PC-9 (cell line): ENCODE measurements around the gene SPATS2L. TPM values are rescaled to one million over a fixed set of nuclear protein-coding genes. Genes with fewer than 3 reads are reported as not detected.
A peak's percentile ranks its signal among the peaks of the same experiment; 100 is the strongest.

ENCODE experiments used
- BruUV-seq: library from RNA; stranded (reverse); fragments of 400-500 nt; replicated peaks from 2 replicates; lab custom pipeline; 2021; lab: Mats Ljungman, UMichigan
- CTCF ChIA-PET: fragments of 300-600 bp; sonication (Branson Sonifier 250); formaldehyde crosslinking; loops from one replicate; lab custom pipeline; 2022; ENCODE audit warnings: antibody characterized with exemption; lab: Charles Lee
- POLR2A ChIA-PET: fragments of 300-600 bp; sonication (Branson Sonifier 250); formaldehyde crosslinking; loops from one replicate; lab custom pipeline; 2022; ENCODE audit warnings: antibody characterized with exemption; ENCODE audit not compliant: unreplicated experiment; lab: Charles Lee
- DNase-seq, 2 experiments: peaks; one replicate each; pipeline versions ENCODE4 v3.0.0 to v3.0.0-alpha.2; 2015 to 2022; ENCODE audit warnings: mixed read lengths in 1 of 2
- H2AFZ ChIP-seq: fragments of 200-600 bp; sonication (generic); 2 replicates; pipeline ENCODE4 v1.8.1; 2017; ENCODE audit warnings: antibody characterized with exemption
- H3F3A ChIP-seq: fragments of 200-600 bp; sonication (generic); 2 replicates; pipeline ENCODE4 v1.8.1; 2017; ENCODE audit warnings: antibody characterized with exemption, mild to moderate bottlenecking, low read depth; ENCODE audit not compliant: insufficient read depth
- H3K27ac ChIP-seq: fragments of 200-600 bp; sonication (generic); 2 replicates; pipeline ENCODE4 v1.6.1; 2016; ENCODE audit warnings: mixed run types
- H3K27me3 ChIP-seq: fragments of 200-600 bp; sonication (generic); 2 replicates; pipeline ENCODE4 v1.6.1; 2016; ENCODE audit warnings: low read depth, mixed run types; ENCODE audit not compliant: insufficient read depth
- H3K36me3 ChIP-seq: fragments of 200-600 bp; sonication (generic); 2 replicates; pipeline ENCODE4 v1.6.1; 2016; ENCODE audit warnings: low read depth, mixed run types
- H3K4me1 ChIP-seq: fragments of 200-600 bp; sonication (generic); replicated peaks from 2 replicates; pipeline ENCODE4 v1.6.1; 2016; ENCODE audit warnings: mixed run types; ENCODE audit not compliant: insufficient read depth
- H3K4me2 ChIP-seq: fragments of 200-600 bp; sonication (generic); 2 replicates; pipeline ENCODE4 v1.6.1; 2017; ENCODE audit warnings: mixed run types
- H3K4me3 ChIP-seq: fragments of 200-600 bp; sonication (generic); 2 replicates; pipeline ENCODE4 v1.6.1; 2016; ENCODE audit warnings: mixed run types
- H3K79me2 ChIP-seq: fragments of 200-600 bp; sonication (generic); 2 replicates; pipeline ENCODE4 v1.6.1; 2017; ENCODE audit warnings: low read depth, mixed run types
- H3K9me2 ChIP-seq: fragments of 200-600 bp; sonication (generic); 2 replicates; pipeline ENCODE4 v1.8.1; 2017; ENCODE audit warnings: mild to moderate bottlenecking; ENCODE audit not compliant: insufficient read depth
- H3K9me3 ChIP-seq: fragments of 200-600 bp; sonication (generic); 2 replicates; pipeline ENCODE4 v1.8.1; 2016; ENCODE audit warnings: low read depth; ENCODE audit not compliant: insufficient read depth
- H4K20me1 ChIP-seq: fragments of 200-600 bp; sonication (generic); 2 replicates; pipeline ENCODE4 v1.8.1; 2017; ENCODE audit not compliant: insufficient read depth
- EZH2 ChIP-seq: fragments of 200-600 bp; sonication (generic); IDR thresholded peaks from 2 replicates; pipeline ENCODE4 v1.8.0; 2017; ENCODE audit warnings: antibody characterized with exemption, low read depth
- intact Hi-C: fragments of 100-400 bp; cut with micrococcal nuclease; formaldehyde crosslinking; loops from one replicate; pipeline ENCODE4 v1.10.0; 2022; ENCODE audit not compliant: unreplicated experiment
- total RNA-seq: library from RNA; stranded (reverse); gene quantifications from 2 replicates; pipeline ENCODE4 v1.2.3, GENCODE V29; 2021
- TF ChIP-seq, protein P1 (sequence below): fragments of 200-600 bp; sonication (generic); conservative IDR thresholded peaks from 2 replicates; pipeline ENCODE4 v1.6.1; 2017; ENCODE audit warnings: mixed run types, antibody characterized with exemption, mild to moderate bottlenecking, moderate library complexity

Gene SPATS2L
- total RNA-seq, 1 experiment from 2014 or later: 199 TPM

DNA sequence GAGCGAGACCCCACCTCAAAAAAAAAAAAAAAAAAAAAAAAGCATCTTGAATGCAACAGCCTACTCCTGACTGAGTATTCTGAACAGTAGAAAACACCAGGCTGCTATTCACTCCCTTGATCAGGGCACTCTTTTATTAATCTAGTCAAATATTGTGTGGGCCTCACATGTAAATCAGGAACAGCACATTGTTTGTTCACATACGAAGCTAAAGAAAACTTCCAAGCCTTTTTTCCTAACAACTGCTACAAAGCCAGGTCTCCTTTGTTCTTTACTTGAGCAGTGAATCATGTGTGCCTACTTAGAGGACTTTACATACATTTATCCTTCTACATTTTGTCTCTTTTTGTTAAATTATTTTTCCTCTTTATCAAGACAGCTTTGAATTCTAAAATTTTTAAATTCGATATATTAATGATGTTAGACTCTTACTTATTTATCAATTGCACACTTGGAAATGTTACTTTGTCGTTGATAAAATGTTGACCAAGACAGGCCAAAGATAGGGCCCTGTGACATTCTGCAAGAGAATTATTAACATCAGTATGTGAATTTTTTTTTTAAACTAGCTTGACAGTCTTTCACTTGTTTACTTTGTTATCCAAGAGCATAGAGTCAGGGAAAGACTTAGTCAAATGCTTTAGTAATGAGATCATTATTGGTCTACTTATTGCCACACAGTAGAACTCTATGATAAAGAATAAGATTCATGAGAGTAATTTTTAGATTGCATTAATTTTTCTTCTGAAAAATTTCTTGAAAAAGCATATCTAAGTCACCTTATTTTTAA, 13.2 kb downstream of the SPATS2L start:
- H2AFZ ChIP-seq: no peak overlapping the region
- peak overlapping the region; percentile 89 for H3K27ac ChIP-seq
- peaks cover 100% of the 10 kb centered on the region for H3K79me2 ChIP-seq
- intact Hi-C loops: no loop called here
- peaks cover 31% of the 10 kb centered on the region for H3F3A ChIP-seq
- peak overlapping the region; percentile 79 for H3K4me2 ChIP-seq
- 0 out of 2 replicates have a peak, but pooled peaks cover 5% of the 10 kb centered on the region for H3K36me3 ChIP-seq
- TF ChIP-seq EZH2: no peak
- TF ChIP-seq, protein P1, sequence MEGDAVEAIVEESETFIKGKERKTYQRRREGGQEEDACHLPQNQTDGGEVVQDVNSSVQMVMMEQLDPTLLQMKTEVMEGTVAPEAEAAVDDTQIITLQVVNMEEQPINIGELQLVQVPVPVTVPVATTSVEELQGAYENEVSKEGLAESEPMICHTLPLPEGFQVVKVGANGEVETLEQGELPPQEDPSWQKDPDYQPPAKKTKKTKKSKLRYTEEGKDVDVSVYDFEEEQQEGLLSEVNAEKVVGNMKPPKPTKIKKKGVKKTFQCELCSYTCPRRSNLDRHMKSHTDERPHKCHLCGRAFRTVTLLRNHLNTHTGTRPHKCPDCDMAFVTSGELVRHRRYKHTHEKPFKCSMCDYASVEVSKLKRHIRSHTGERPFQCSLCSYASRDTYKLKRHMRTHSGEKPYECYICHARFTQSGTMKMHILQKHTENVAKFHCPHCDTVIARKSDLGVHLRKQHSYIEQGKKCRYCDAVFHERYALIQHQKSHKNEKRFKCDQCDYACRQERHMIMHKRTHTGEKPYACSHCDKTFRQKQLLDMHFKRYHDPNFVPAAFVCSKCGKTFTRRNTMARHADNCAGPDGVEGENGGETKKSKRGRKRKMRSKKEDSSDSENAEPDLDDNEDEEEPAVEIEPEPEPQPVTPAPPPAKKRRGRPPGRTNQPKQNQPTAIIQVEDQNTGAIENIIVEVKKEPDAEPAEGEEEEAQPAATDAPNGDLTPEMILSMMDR: no peak
- H3K27me3 ChIP-seq: no peaks in the 10 kb centered on the region
- H3K4me3 ChIP-seq: 0 out of 2 replicates have a peak overlapping the region, but pooled peaks have one; percentile 31
- H4K20me1 ChIP-seq: no peaks in the 10 kb centered on the region
- H3K9me3 ChIP-seq: peaks cover 3% of the 10 kb centered on the region; the same call in 1 of the 2 replicates
- H3K4me1 ChIP-seq: peaks cover 79% of the 10 kb centered on the region
- ChIA-PET CTCF (no interaction called here), POLR2A (interaction anchor here (0.5 to 0.7 kb wide), 3 partner anchors 11 to 202 kb away, joined by 3 to 12 read pairs (median 3); no protein-coding TSS in a partner anchor)
- peak in 1 of 2 experiments; percentile 86 for DNase-seq
- no peaks in the 10 kb centered on the region for H3K9me2 ChIP-seq
- no TSS peak for BruUV-seq

DNA sequence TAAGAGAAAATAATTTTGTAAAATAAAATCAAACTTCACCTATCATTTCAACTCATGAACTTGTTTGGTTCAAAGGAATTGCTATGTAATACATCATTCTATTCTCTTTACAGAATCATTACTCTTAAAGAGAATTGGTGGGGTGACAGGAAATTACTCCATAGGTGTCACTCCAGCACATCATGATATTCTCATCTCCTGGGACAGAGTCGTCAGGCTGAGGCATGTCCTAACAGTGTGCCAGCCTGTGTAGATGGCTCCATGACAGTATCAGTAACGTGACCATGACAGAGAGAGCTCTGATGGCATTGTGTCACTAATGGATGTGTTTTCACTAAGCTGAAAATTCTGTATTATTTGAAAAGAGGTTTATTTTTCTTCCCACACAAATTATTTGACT, 13.9 kb downstream of the SPATS2L start:
- Histone ChIP-seq H3K4me1 (peaks cover 74% of the 10 kb centered on the region), H2AFZ (no peak overlapping the region), H3K9me2 (no peaks in the 10 kb centered on the region), H4K20me1 (no peaks in the 10 kb centered on the region), H3K27ac (peak overlapping the region; percentile 89), H3K9me3 (peaks cover 3% of the 10 kb centered on the region; the same call in 1 of the 2 replicates), H3K4me2 (peak overlapping the region; percentile 79), H3F3A (peaks cover 31% of the 10 kb centered on the region), H3K79me2 (peaks cover 100% of the 10 kb centered on the region), H3K36me3 (0 out of 2 replicates have a peak, but pooled peaks cover 5% of the 10 kb centered on the region), H3K27me3 (no peaks in the 10 kb centered on the region), H3K4me3 (no peak overlapping the region)
- DNase-seq: no peak
- intact Hi-C loops: no loop called here
- POLR2A ChIA-PET: interaction anchor here (0.6 to 0.7 kb wide), 2 partner anchors 163 to 202 kb away, joined by 3 read pairs; no protein-coding TSS in a partner anchor
- CTCF ChIA-PET: interaction anchor here (0.6 kb wide), 1 partner anchor 96 kb away, joined by 3 read pairs; no protein-coding TSS in a partner anchor
- no TSS peak for BruUV-seq
- TF ChIP-seq, protein P1: no peak
- no peak for TF ChIP-seq EZH2

DNA sequence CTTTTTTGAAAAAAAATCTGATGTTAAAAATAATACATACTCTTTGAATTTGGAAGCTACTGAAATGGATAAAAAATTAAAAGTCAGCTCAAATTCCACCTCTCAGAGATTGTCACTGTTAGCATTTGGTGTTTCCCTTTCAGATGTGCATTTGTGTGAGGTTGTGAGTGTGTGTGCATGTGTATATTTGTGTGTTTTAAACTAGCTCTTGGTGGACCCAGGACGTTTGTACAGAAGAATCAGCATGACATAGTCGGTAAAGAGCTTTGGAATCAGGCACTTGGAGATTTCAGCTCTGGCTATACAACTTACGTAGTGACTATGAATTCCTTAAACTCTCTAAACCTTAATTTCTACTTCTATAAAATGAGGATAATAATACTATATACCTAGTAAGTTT, 14.5 kb downstream of the SPATS2L start:
- no TSS peak for BruUV-seq
- H3K9me3 ChIP-seq: peaks cover 3% of the 10 kb centered on the region; the same call in 1 of the 2 replicates
- ChIA-PET CTCF (interaction anchor here (0.6 kb wide), 1 partner anchor 95 kb away, joined by 3 read pairs; no protein-coding TSS in a partner anchor), POLR2A (no interaction called here)
- TF ChIP-seq, protein P1: no peak
- TF ChIP-seq EZH2: no peak
- peaks cover 100% of the 10 kb centered on the region for H3K79me2 ChIP-seq
- DNase-seq: no peak
- no peaks in the 10 kb centered on the region for H4K20me1 ChIP-seq
- H3K27ac ChIP-seq: peak overlapping the region; percentile 89; the same call in 1 of the 2 replicates
- H2AFZ ChIP-seq: no peak overlapping the region
- H3F3A ChIP-seq: peaks cover 31% of the 10 kb centered on the region
- H3K4me1 ChIP-seq: peaks cover 68% of the 10 kb centered on the region
- H3K36me3 ChIP-seq: 0 out of 2 replicates have a peak, but pooled peaks cover 5% of the 10 kb centered on the region
- no peaks in the 10 kb centered on the region for H3K9me2 ChIP-seq
- intact Hi-C loops: no loop called here
- no peak overlapping the region for H3K4me2 ChIP-seq
- H3K27me3 ChIP-seq: no peaks in the 10 kb centered on the region
- H3K4me3 ChIP-seq: no peak overlapping the region
